Measurements from ENCODE around the gene MACF1. TPM values are rescaled to one million over a fixed set of nuclear protein-coding genes. Genes with fewer than 3 reads are reported as not detected.

Gene MACF1
- total and polyA plus RNA-seq, 4 donors: 23.3 to 216 (median 51.2) TPM

GRCh38 chr1:39352881-39353280 is 148.4 kb downstream of the MACF1 start:
- H3K4me1 ChIP-seq (ENCODE audit: control insufficient read depth in 4 of 4, insufficient read depth in 4 of 4, low read length in 3 of 4): no peaks in the 10 kb centered on the region

GRCh38 chr1:39354572-39354971 is 150.1 kb downstream of the MACF1 start:
- Histone ChIP-seq H3K4me3 (ENCODE audit: low read depth in 1 of 3, low read length in 3 of 3) (no peak overlapping the region), H3K36me3 (ENCODE audit: control insufficient read depth in 4 of 4, insufficient read depth in 3 of 4, low read depth in 1 of 4, low read length in 3 of 4) (peaks cover 17 to 85% (median 73%) of the 10 kb centered on the region in 4 donors), H3K27ac (ENCODE audit: low read depth in 1 of 2, low read length in 2 of 2) (no peak overlapping the region), H3K9me3 (ENCODE audit: control insufficient read depth in 4 of 4, low read length in 3 of 4) (no peaks in the 10 kb centered on the region), H3K4me1 (ENCODE audit: control insufficient read depth in 4 of 4, insufficient read depth in 4 of 4, low read length in 3 of 4) (peaks cover 0 to 3% (median 0%) of the 10 kb centered on the region in 4 donors), H3K9ac (ENCODE audit: low read depth in 1 of 2, low read length in 2 of 2) (no peak overlapping the region), H3K27me3 (ENCODE audit: control insufficient read depth in 4 of 4, insufficient read depth in 4 of 4, low read length in 3 of 4) (no peaks in the 10 kb centered on the region)
- 72% methylated on average over 3 of the region's 3 CpGs for WGBS
- DNase-seq (ENCODE audit: low spot score): no peak
- TF ChIP-seq GABPA (IDR thresholded peaks at IDR 0.05 in 1 of 2, conservative IDR thresholded peaks at IDR 0.05 in 1 of 2) (no peak), RAD21 (IDR thresholded peaks at IDR 0.05) (peak in 1 of 2 donors; percentile 5), TAF1 (conservative IDR thresholded peaks at IDR 0.05) (no peak), HNF4G (IDR thresholded peaks at IDR 0.05) (no peak), FOXA2 (IDR thresholded peaks at IDR 0.05) (no peak)

More at GRCh38 chr1:39352881-39353280, 148.4 kb downstream of the MACF1 start:
- Histone ChIP-seq H3K36me3 (ENCODE audit: control insufficient read depth in 4 of 4, insufficient read depth in 3 of 4, low read depth in 1 of 4, low read length in 3 of 4) (peaks cover 17 to 86% (median 69%) of the 10 kb centered on the region in 4 donors), H3K27ac (ENCODE audit: low read depth in 1 of 2, low read length in 2 of 2) (no peak overlapping the region), H3K9ac (ENCODE audit: low read depth in 1 of 2, low read length in 2 of 2) (no peak overlapping the region), H3K27me3 (ENCODE audit: control insufficient read depth in 4 of 4, insufficient read depth in 4 of 4, low read length in 3 of 4) (no peaks in the 10 kb centered on the region), H3K4me3 (ENCODE audit: low read depth in 1 of 3, low read length in 3 of 3) (no peak overlapping the region), H3K9me3 (ENCODE audit: control insufficient read depth in 4 of 4, low read length in 3 of 4) (no peaks in the 10 kb centered on the region)
- no peak for TF ChIP-seq RXRA (IDR thresholded peaks at IDR 0.05)
- DNase-seq (ENCODE audit: low spot score): no peak
- 85% methylated on average over 3 of the region's 3 CpGs for WGBS

GRCh38 chr1:39358491-39358890 is 154.0 kb downstream of the MACF1 start:
- no peak overlapping the region for H3K4me3 ChIP-seq (ENCODE audit: low read depth in 1 of 3, low read length in 3 of 3)
- 50% methylated on average over 2 of the region's 2 CpGs for WGBS
- no peak overlapping the region for H3K9ac ChIP-seq (ENCODE audit: low read depth in 1 of 2, low read length in 2 of 2)
- H3K27ac ChIP-seq (ENCODE audit: low read depth in 1 of 2, low read length in 2 of 2): no peak overlapping the region
- no peak for TF ChIP-seq YY1 (IDR thresholded peaks at IDR 0.05)
- TF ChIP-seq NR2F2 (IDR thresholded peaks at IDR 0.05): no peak
- TF ChIP-seq RAD21 (IDR thresholded peaks at IDR 0.05): no peak
- no peak for TF ChIP-seq HNF4G (IDR thresholded peaks at IDR 0.05)
- TF ChIP-seq FOXA1 (IDR thresholded peaks at IDR 0.05): no peak
- no peak for TF ChIP-seq MAX (IDR thresholded peaks at IDR 0.05)
- no peak for TF ChIP-seq RXRA (IDR thresholded peaks at IDR 0.05)
- TF ChIP-seq ZBTB33 (IDR thresholded peaks at IDR 0.05): no peak
- TF ChIP-seq SP1 (IDR thresholded peaks at IDR 0.05): no peak
- no peak for TF ChIP-seq CTCF (IDR thresholded peaks at IDR 0.05; ENCODE audit: low read depth, low read length, missing input control)
- TF ChIP-seq ATF3 (IDR thresholded peaks at IDR 0.05): no peak
- no peak for TF ChIP-seq HNF4A (conservative IDR thresholded peaks at IDR 0.05)
- TF ChIP-seq GABPA (IDR thresholded peaks at IDR 0.05 in 1 of 2, conservative IDR thresholded peaks at IDR 0.05 in 1 of 2): no peak
- no peak for TF ChIP-seq TAF1 (conservative IDR thresholded peaks at IDR 0.05)
- TF ChIP-seq FOXA2 (IDR thresholded peaks at IDR 0.05): no peak
- no peaks in the 10 kb centered on the region for H3K9me3 ChIP-seq (ENCODE audit: control insufficient read depth in 4 of 4, low read length in 3 of 4)
- H3K27me3 ChIP-seq (ENCODE audit: control insufficient read depth in 4 of 4, insufficient read depth in 4 of 4, low read length in 3 of 4): no peaks in the 10 kb centered on the region
- DNase-seq (ENCODE audit: low spot score): no peak
- H3K4me1 ChIP-seq (ENCODE audit: control insufficient read depth in 4 of 4, insufficient read depth in 4 of 4, low read length in 3 of 4): peaks cover 0 to 3% (median 0%) of the 10 kb centered on the region in 4 donors
- peaks cover 14 to 75% (median 67%) of the 10 kb centered on the region in 4 donors for H3K36me3 ChIP-seq (ENCODE audit: control insufficient read depth in 4 of 4, insufficient read depth in 3 of 4, low read depth in 1 of 4, low read length in 3 of 4)
